Calu3 (cell line): ENCODE measurements around the gene FPR1. TPM values are rescaled to one million over a fixed set of nuclear protein-coding genes. Genes with fewer than 3 reads are reported as not detected.

ENCODE experiments used
- BruUV-seq: library from RNA; stranded (reverse); fragments of 400-500 nt; replicated peaks from 2 replicates; lab custom pipeline; 2021; lab: Mats Ljungman, UMichigan
- CTCF ChIA-PET: fragments of 300-600 bp; sonication (Branson Sonifier 250); formaldehyde crosslinking; loops from one replicate; lab custom pipeline; 2022; ENCODE audit warnings: antibody characterized with exemption; lab: Charles Lee
- DNase-seq: peaks from one replicate; pipeline ENCODE4 v3.0.0; 2022
- H3K27ac Mint-ChIP-seq: one replicate; pipeline ENCODE4 v1.8.0; 2022; ENCODE audit warnings: mixed read lengths; ENCODE audit not compliant: unreplicated experiment
- H3K27me3 Mint-ChIP-seq: one replicate; pipeline ENCODE4 v1.8.0; 2022; ENCODE audit warnings: mixed read lengths; ENCODE audit not compliant: unreplicated experiment
- H3K36me3 Mint-ChIP-seq: one replicate; pipeline ENCODE4 v1.8.0; 2022; ENCODE audit warnings: mild to moderate bottlenecking, moderate library complexity, mixed read lengths; ENCODE audit not compliant: insufficient read depth, unreplicated experiment
- H3K4me1 Mint-ChIP-seq: one replicate; pipeline ENCODE4 v1.8.0; 2022; ENCODE audit warnings: mild to moderate bottlenecking, low read depth, mixed read lengths; ENCODE audit not compliant: unreplicated experiment
- H3K4me3 Mint-ChIP-seq: one replicate; pipeline ENCODE4 v1.8.0; 2022; ENCODE audit warnings: mild to moderate bottlenecking, low read depth, moderate library complexity, mixed read lengths; ENCODE audit not compliant: unreplicated experiment
- H3K9me3 Mint-ChIP-seq: one replicate; pipeline ENCODE4 v1.8.0; 2022; ENCODE audit warnings: low read depth, mixed read lengths; ENCODE audit not compliant: unreplicated experiment
- CTCF ChIP-seq: fragments of 200-600 bp; IDR thresholded peaks from one replicate; pipeline ENCODE4 v1.8.0; 2022; ENCODE audit warnings: antibody characterized with exemption; ENCODE audit not compliant: unreplicated experiment
- intact Hi-C: fragments of 100-400 bp; cut with micrococcal nuclease; formaldehyde crosslinking; loops from one replicate; pipeline ENCODE4 v1.10.0; 2022; ENCODE audit not compliant: unreplicated experiment
- total RNA-seq: library from RNA; stranded (reverse); gene quantifications from 2 replicates; pipeline ENCODE4 v1.2.3, GENCODE V29; 2022

The FPR1 gene
- total RNA-seq, 1 experiment from 2014 or later, result not detected

GRCh38 chr19:51755571-51755970 lies 3.9 kb upstream of the FPR1 start:
- H3K27me3 Mint-ChIP-seq, result no peaks in the 10 kb centered on the region
- no peaks in the 10 kb centered on the region for H3K36me3 Mint-ChIP-seq
- H3K4me3 Mint-ChIP-seq, result no peak overlapping the region
- CTCF ChIA-PET, result interaction anchor here (0.6 kb wide), 1 partner anchor 10 kb away, joined by 4 read pairs; no protein-coding TSS in a partner anchor
- no TSS peak for BruUV-seq
- TF ChIP-seq CTCF, result no peak
- peaks cover 13% of the 10 kb centered on the region for H3K9me3 Mint-ChIP-seq
- no peak overlapping the region for H3K27ac Mint-ChIP-seq
- DNase-seq, result no peak
- intact Hi-C loops, result no loop called here
- H3K4me1 Mint-ChIP-seq, result no peaks in the 10 kb centered on the region

GRCh38 chr19:51754770-51755169 lies 3.1 kb upstream of the FPR1 start:
- CTCF ChIA-PET, result no interaction called here
- Mint-ChIP-seq H3K4me3 (no peak overlapping the region), H3K9me3 (peaks cover 13% of the 10 kb centered on the region)

GRCh38 chr19:51754109-51754508 lies 2.4 kb upstream of the FPR1 start:
- BruUV-seq, result no TSS peak
- H3K27ac Mint-ChIP-seq, result no peak overlapping the region
- CTCF ChIA-PET, result no interaction called here
- H3K4me1 Mint-ChIP-seq, result no peaks in the 10 kb centered on the region
- intact Hi-C loops, result no loop called here
- H3K9me3 Mint-ChIP-seq, result peaks cover 16% of the 10 kb centered on the region
- no peaks in the 10 kb centered on the region for H3K36me3 Mint-ChIP-seq
- no peak for DNase-seq
- H3K4me3 Mint-ChIP-seq, result no peak overlapping the region
- no peaks in the 10 kb centered on the region for H3K27me3 Mint-ChIP-seq
- no peak for TF ChIP-seq CTCF

More at GRCh38 chr19:51754770-51755169, 3.1 kb upstream of the FPR1 start:
- Mint-ChIP-seq H3K36me3 (no peaks in the 10 kb centered on the region), H3K27me3 (no peaks in the 10 kb centered on the region), H3K27ac (no peak overlapping the region), H3K4me1 (no peaks in the 10 kb centered on the region)
- intact Hi-C loops, result no loop called here
- DNase-seq, result no peak
- no TSS peak for BruUV-seq
- no peak for TF ChIP-seq CTCF

- BruUV-seq, result no TSS peak
Measured at GRCh38 chr19:51750400-51751094, 1.1 kb downstream of the FPR1 start.

More at GRCh38 chr19:51750400-51751094, 1.1 kb downstream of the FPR1 start:
- Mint-ChIP-seq H3K4me3 (no peak overlapping the region), H3K27me3 (no peaks in the 10 kb centered on the region), H3K27ac (no peak overlapping the region), H3K36me3 (no peaks in the 10 kb centered on the region), H3K9me3 (peaks cover 16% of the 10 kb centered on the region), H3K4me1 (no peaks in the 10 kb centered on the region)
- TF ChIP-seq CTCF, result no peak
- intact Hi-C loops, result no loop called here
- CTCF ChIA-PET, result no interaction called here
- DNase-seq, result no peak
